NT2/D1 (cell line): Measurements from ENCODE around the gene GPRC5C.

Experiments used
- DNase-seq: peaks from one replicate; pipeline ENCODE4 v3.0.0-alpha.2; 2011; ENCODE audit warnings: low read depth, low spot score
- H3K27me3 ChIP-seq: 2 replicates; pipeline ENCODE4 v1.6.0; 2011; ENCODE audit warnings: mild to moderate bottlenecking; ENCODE audit not compliant: insufficient read length, insufficient read depth
- H3K36me3 ChIP-seq: 2 replicates; pipeline ENCODE4 v1.6.1; 2011; ENCODE audit warnings: mild to moderate bottlenecking, low read length, mixed read lengths; ENCODE audit not compliant: insufficient read depth, insufficient read length
- H3K4me1 ChIP-seq: 2 replicates; pipeline ENCODE4 v1.5.1; 2011; ENCODE audit not compliant: insufficient read depth, insufficient read length
- H3K4me3 ChIP-seq: 2 replicates; pipeline ENCODE4 v1.5.1; 2011; ENCODE audit warnings: low read depth; ENCODE audit not compliant: insufficient read length
- H3K9ac ChIP-seq: 2 replicates; pipeline ENCODE4 v1.6.0; 2011; ENCODE audit warnings: low read depth; ENCODE audit not compliant: insufficient read length
- H3K9me3 ChIP-seq: 2 replicates; pipeline ENCODE4 v1.5.1; 2011; ENCODE audit warnings: mild to moderate bottlenecking, low read length; ENCODE audit not compliant: insufficient read depth
- SUZ12 ChIP-seq: IDR thresholded peaks from 2 replicates; pipeline ENCODE4 v1.6.1; 2011; ENCODE audit not compliant: insufficient read length, insufficient read depth; ENCODE audit errors: extremely low read depth
- YY1 ChIP-seq: IDR thresholded peaks from 2 replicates; pipeline ENCODE4 v1.6.1; 2011; ENCODE audit not compliant: insufficient read length, insufficient read depth
- ZNF274 ChIP-seq: IDR thresholded peaks from 2 replicates; pipeline ENCODE4 v1.6.1; 2011; ENCODE audit warnings: mild to moderate bottlenecking, low read depth, low read length

Gene GPRC5C

GRCh38 chr17:74389937-74390679, 41.8 kb upstream of the GPRC5C start:
- DNase-seq, result no peak

GRCh38 chr17:74390680-74391653, 40.9 kb upstream of the GPRC5C start:
- no peak for DNase-seq

More at GRCh38 chr17:74389937-74390679, 41.8 kb upstream of the GPRC5C start:
- TF ChIP-seq ZNF274 (no peak), YY1 (no peak), SUZ12 (no peak)
- Histone ChIP-seq H3K4me1 (peaks cover 15% of the 10 kb centered on the region), H3K27me3 (no peaks in the 10 kb centered on the region), H3K4me3 (no peak overlapping the region), H3K9ac (no peak overlapping the region), H3K36me3 (no peaks in the 10 kb centered on the region), H3K9me3 (no peaks in the 10 kb centered on the region)

DNA sequence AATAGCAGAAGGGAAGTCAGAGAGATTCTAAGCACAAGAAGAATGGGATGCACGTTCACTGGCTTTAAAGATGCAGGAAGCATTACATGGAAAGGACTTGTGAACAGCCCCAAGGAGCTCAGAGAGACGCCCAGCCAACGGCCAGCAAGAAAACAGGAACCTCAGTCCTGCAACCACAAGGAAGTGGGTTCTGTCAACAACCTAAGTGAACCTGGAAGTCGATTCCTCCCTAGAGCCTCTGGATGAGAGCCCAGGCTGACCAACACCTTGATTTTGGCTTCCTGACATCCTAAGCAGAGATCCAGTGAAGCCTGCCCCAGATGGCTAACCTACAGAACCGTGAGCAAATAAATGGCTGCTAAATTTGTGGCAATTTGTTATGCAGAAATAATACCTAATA, 40.1 kb upstream of the GPRC5C start:
- TF ChIP-seq SUZ12 (no peak), YY1 (no peak)
- Histone ChIP-seq H3K27me3 (no peaks in the 10 kb centered on the region), H3K9ac (no peak overlapping the region), H3K36me3 (no peaks in the 10 kb centered on the region), H3K4me3 (no peak overlapping the region), H3K4me1 (peaks cover 13% of the 10 kb centered on the region), H3K9me3 (no peaks in the 10 kb centered on the region)
- DNase-seq, result no peak

More at GRCh38 chr17:74390680-74391653, 40.9 kb upstream of the GPRC5C start:
- H3K4me3 ChIP-seq, result no peak overlapping the region
- no peaks in the 10 kb centered on the region for H3K36me3 ChIP-seq
- no peak for TF ChIP-seq SUZ12
- TF ChIP-seq YY1, result no peak
- no peak for TF ChIP-seq ZNF274
- no peaks in the 10 kb centered on the region for H3K27me3 ChIP-seq
- H3K9ac ChIP-seq, result no peak overlapping the region
- H3K4me1 ChIP-seq, result peaks cover 15% of the 10 kb centered on the region
- no peaks in the 10 kb centered on the region for H3K9me3 ChIP-seq

GRCh38 chr17:74392848-74393247, 39.0 kb upstream of the GPRC5C start:
- no peak for DNase-seq
- TF ChIP-seq SUZ12 (no peak), YY1 (no peak), ZNF274 (no peak)
- no peak overlapping the region for H3K4me3 ChIP-seq
- peaks cover 8% of the 10 kb centered on the region for H3K4me1 ChIP-seq
- H3K9me3 ChIP-seq, result no peaks in the 10 kb centered on the region
- no peak overlapping the region for H3K9ac ChIP-seq
- H3K27me3 ChIP-seq, result no peaks in the 10 kb centered on the region
- no peaks in the 10 kb centered on the region for H3K36me3 ChIP-seq

GRCh38 chr17:74393346-74393942, 38.4 kb upstream of the GPRC5C start:
- no peaks in the 10 kb centered on the region for H3K9me3 ChIP-seq
- peaks cover 7% of the 10 kb centered on the region for H3K4me1 ChIP-seq
- TF ChIP-seq ZNF274 (no peak), SUZ12 (no peak), YY1 (no peak)
- H3K4me3 ChIP-seq, result no peak overlapping the region
- no peak overlapping the region for H3K9ac ChIP-seq
- H3K27me3 ChIP-seq, result no peaks in the 10 kb centered on the region
- H3K36me3 ChIP-seq, result no peaks in the 10 kb centered on the region
- no peak for DNase-seq

DNA sequence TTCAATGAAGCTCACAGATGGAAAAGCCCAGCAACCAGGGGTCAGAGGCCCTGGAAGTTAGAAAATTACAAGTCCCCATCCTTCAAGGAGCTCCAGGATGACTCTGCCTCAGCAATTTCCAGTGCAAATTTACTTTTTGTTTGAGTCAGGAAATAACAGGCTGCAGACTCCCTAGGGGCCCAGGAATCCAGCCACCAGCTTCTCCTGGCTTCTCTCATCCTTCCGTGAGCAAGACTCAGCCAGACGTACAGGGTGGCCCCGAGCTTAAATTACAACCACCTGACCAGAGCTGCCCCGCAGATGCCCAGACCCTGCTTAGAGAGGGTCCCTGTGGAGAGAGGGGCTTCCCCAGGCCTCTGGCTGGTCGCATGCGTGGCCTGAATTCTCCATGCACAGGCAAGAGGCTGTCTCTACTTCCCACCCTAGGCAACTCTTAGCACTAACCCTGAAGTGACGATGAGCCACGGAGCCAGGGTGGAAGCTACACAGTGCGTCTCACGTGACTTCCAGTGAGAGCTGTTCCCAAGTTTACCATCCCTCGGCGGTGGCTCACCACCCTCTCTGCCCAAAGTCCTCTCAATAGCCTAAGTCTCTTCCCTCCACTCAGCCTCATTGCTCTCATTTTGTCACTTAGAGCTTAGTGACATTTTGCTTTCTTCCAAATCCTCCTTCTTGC, 37.5 kb upstream of the GPRC5C start:
- no peaks in the 10 kb centered on the region for H3K36me3 ChIP-seq
- H3K9ac ChIP-seq, result no peak overlapping the region
- H3K9me3 ChIP-seq, result no peaks in the 10 kb centered on the region
- H3K27me3 ChIP-seq, result no peaks in the 10 kb centered on the region
- DNase-seq, result no peak
- TF ChIP-seq SUZ12, result no peak
- TF ChIP-seq YY1, result no peak
- peaks cover 7% of the 10 kb centered on the region for H3K4me1 ChIP-seq
- H3K4me3 ChIP-seq, result no peak overlapping the region
